ENCODE measurements around the gene RPS8.

RPS8 gene

GRCh38 chr1:44826375-44827196, 51.2 kb downstream of the RPS8 start:
- no peak overlapping the region for H3K4me3 ChIP-seq (ENCODE audit: low read length)
- no peak for DNase-seq (ENCODE audit: low read depth)
- no peak for TF ChIP-seq CTCF (conservative IDR thresholded peaks at IDR 0.05; ENCODE audit: low read depth, low read length)

- no peak overlapping the region for H3K4me3 ChIP-seq (ENCODE audit: low read length)
Observed at GRCh38 chr1:44827197-44828002, 52.1 kb downstream of the RPS8 start.

GRCh38 chr1:44828003-44828651, 52.8 kb downstream of the RPS8 start:
- H3K4me3 ChIP-seq (ENCODE audit: low read length): no peak overlapping the region
- DNase-seq (ENCODE audit: low read depth): no peak
- TF ChIP-seq CTCF (conservative IDR thresholded peaks at IDR 0.05; ENCODE audit: low read depth, low read length): no peak

More at GRCh38 chr1:44827197-44828002, 52.1 kb downstream of the RPS8 start:
- DNase-seq (ENCODE audit: low read depth): no peak
- no peak for TF ChIP-seq CTCF (conservative IDR thresholded peaks at IDR 0.05; ENCODE audit: low read depth, low read length)

Data from retinal pigment epithelial cell (primary cell).